H9 (cell line): ENCODE results near the gene XPO1. TPM values are rescaled to one million over a fixed set of nuclear protein-coding genes. Genes with fewer than 3 reads are reported as not detected.

Source experiments
- DNase-seq: peaks from one replicate; pipeline ENCODE4 v3.0.0-alpha.2; 2017
- H2AFZ ChIP-seq: one replicate; pipeline ENCODE4 v1.6.1; 2013; ENCODE audit warnings: mild to moderate bottlenecking, low read length, control low read depth, moderate library complexity
- H2AK5ac ChIP-seq: 2 replicates; pipeline ENCODE4 v1.6.1; 2013; ENCODE audit warnings: low read length, control low read depth, mixed read lengths; ENCODE audit not compliant: insufficient read length
- H2BK120ac ChIP-seq: one replicate; pipeline ENCODE4 v1.6.1; 2013; ENCODE audit warnings: low read depth, mild to moderate bottlenecking, low read length, control low read depth, inconsistent platforms; ENCODE audit not compliant: poor library complexity, severe bottlenecking
- H2BK12ac ChIP-seq: 2 replicates; pipeline ENCODE4 v1.6.1; 2013; ENCODE audit warnings: low read length, control low read depth, mixed read lengths, low read depth; ENCODE audit not compliant: insufficient read length
- H2BK15ac ChIP-seq: 2 replicates; pipeline ENCODE4 v1.6.1; 2013; ENCODE audit warnings: low read depth, low read length, control low read depth
- H2BK20ac ChIP-seq: one replicate; pipeline ENCODE4 v1.6.1; 2013; ENCODE audit warnings: low read depth, mild to moderate bottlenecking, low read length, control low read depth, inconsistent platforms; ENCODE audit not compliant: poor library complexity, severe bottlenecking
- H2BK5ac ChIP-seq: 2 replicates; pipeline ENCODE4 v1.6.1; 2013; ENCODE audit warnings: low read length, control low read depth, mixed read lengths; ENCODE audit not compliant: insufficient read length
- H3K14ac ChIP-seq: 2 replicates; pipeline ENCODE4 v1.6.1; 2013; ENCODE audit warnings: low read length, control low read depth; ENCODE audit not compliant: insufficient read depth
- H3K18ac ChIP-seq: 2 replicates; pipeline ENCODE4 v1.6.1; 2013; ENCODE audit warnings: low read depth, mild to moderate bottlenecking, mixed read lengths, low read length, control low read depth; ENCODE audit not compliant: insufficient read length
- H3K23ac ChIP-seq: 2 replicates; pipeline ENCODE4 v1.6.1; 2013; ENCODE audit warnings: low read length, control low read depth, mixed read lengths, low read depth; ENCODE audit not compliant: insufficient read length
- H3K23me2 ChIP-seq: 2 replicates; pipeline ENCODE4 v1.6.1; 2013; ENCODE audit warnings: low read depth, mild to moderate bottlenecking, mixed read lengths, low read length, control low read depth; ENCODE audit not compliant: insufficient read length, poor library complexity, severe bottlenecking
- H3K27ac ChIP-seq: 2 replicates; pipeline ENCODE4 v1.5.1; 2013; ENCODE audit warnings: low read length, control low read depth, mixed read lengths, low read depth; ENCODE audit not compliant: insufficient read length
- H3K27me3 ChIP-seq: 2 replicates; pipeline ENCODE4 v1.6.1; 2013; ENCODE audit warnings: low read length, control low read depth, inconsistent platforms; ENCODE audit not compliant: insufficient read depth
- H3K4ac ChIP-seq: 2 replicates; pipeline ENCODE4 v1.6.1; 2013; ENCODE audit warnings: low read depth, mild to moderate bottlenecking, control low read depth, inconsistent platforms, low read length, moderate library complexity
- H3K4me1 ChIP-seq: 2 replicates; pipeline ENCODE4 v1.6.1; 2013; ENCODE audit warnings: low read length, control low read depth, inconsistent platforms; ENCODE audit not compliant: insufficient read depth
- H3K4me2 ChIP-seq: 2 replicates; pipeline ENCODE4 v1.6.1; 2013; ENCODE audit warnings: low read length, control low read depth, mixed read lengths; ENCODE audit not compliant: insufficient read length, insufficient read depth
- H3K56ac ChIP-seq: 2 replicates; pipeline ENCODE4 v1.6.1; 2013; ENCODE audit warnings: low read depth, mild to moderate bottlenecking, mixed read lengths, low read length, control low read depth; ENCODE audit not compliant: insufficient read length
- H3K79me1 ChIP-seq: 2 replicates; pipeline ENCODE4 v1.6.1; 2013; ENCODE audit warnings: low read depth, mild to moderate bottlenecking, moderate library complexity, low read length, control low read depth, inconsistent platforms; ENCODE audit not compliant: insufficient read depth, poor library complexity, severe bottlenecking
- H3K79me2 ChIP-seq: 2 replicates; pipeline ENCODE4 v1.6.1; 2013; ENCODE audit warnings: low read length, control low read depth, inconsistent platforms; ENCODE audit not compliant: insufficient read depth
- H3K9ac ChIP-seq: 2 replicates; pipeline ENCODE4 v1.6.1; 2013; ENCODE audit warnings: low read length, control low read depth, mixed read lengths; ENCODE audit not compliant: insufficient read length; ENCODE audit errors: extremely low read depth
- H3K9me3 ChIP-seq: one replicate; pipeline ENCODE4 v1.6.1; 2013; ENCODE audit warnings: low read depth, low read length, inconsistent platforms; ENCODE audit not compliant: control insufficient read depth
- H3T11ph ChIP-seq: one replicate; pipeline ENCODE4 v1.6.1; 2013; ENCODE audit warnings: mild to moderate bottlenecking, low read length, control low read depth, inconsistent platforms
- H4K20me1 ChIP-seq: one replicate; pipeline ENCODE4 v1.6.1; 2013; ENCODE audit not compliant: control insufficient read depth, insufficient read length, insufficient read depth
- H4K5ac ChIP-seq: 2 replicates; pipeline ENCODE4 v1.6.1; 2013; ENCODE audit warnings: low read depth, mild to moderate bottlenecking, mixed read lengths, low read length, control low read depth; ENCODE audit not compliant: insufficient read length
- H4K8ac ChIP-seq: replicated peaks from 2 replicates; pipeline ENCODE4 v1.6.1; 2013; ENCODE audit warnings: low read length, control low read depth, mixed read lengths, low read depth; ENCODE audit not compliant: insufficient read length
- H4K91ac ChIP-seq: 2 replicates; pipeline ENCODE4 v1.6.1; 2013; ENCODE audit warnings: low read depth, mild to moderate bottlenecking, moderate library complexity, mixed read lengths, low read length, control low read depth; ENCODE audit not compliant: insufficient read length
- H3K27ac Mint-ChIP-seq, 3 experiments: 2 replicates in 2 of 3; 3 replicates in 1 of 3; pipeline ENCODE4 v1.8.0; 2020 to 2021; ENCODE audit warnings: mixed read lengths in 3 of 3, mild to moderate bottlenecking in 1 of 3, moderate library complexity in 1 of 3
- H3K27me3 Mint-ChIP-seq: 2 replicates; pipeline ENCODE4 v1.8.0; 2021; ENCODE audit warnings: low read depth, mild to moderate bottlenecking, moderate library complexity, mixed read lengths
- H3K36me3 Mint-ChIP-seq, 3 experiments: 2 replicates in 2 of 3; 3 replicates in 1 of 3; pipeline ENCODE4 v1.8.0; 2020 to 2021; ENCODE audit warnings: low read depth in 3 of 3, mixed read lengths in 3 of 3; ENCODE audit not compliant: insufficient read depth in 1 of 3
- H3K4me1 Mint-ChIP-seq, 2 experiments: 2 replicates each; pipeline ENCODE4 v1.8.0; 2020; ENCODE audit warnings: mixed read lengths in 2 of 2
- H3K4me3 Mint-ChIP-seq, 2 experiments: 2 replicates in 1 of 2; 3 replicates in 1 of 2; pipeline ENCODE4 v1.8.0; 2020 to 2021; ENCODE audit warnings: mild to moderate bottlenecking in 2 of 2, mixed read lengths in 2 of 2, moderate library complexity in 1 of 2
- H3K9me3 Mint-ChIP-seq, 2 experiments: 2 replicates in 1 of 2; 3 replicates in 1 of 2; pipeline ENCODE4 v1.8.0; 2020; ENCODE audit warnings: mild to moderate bottlenecking in 2 of 2, mixed read lengths in 2 of 2, moderate library complexity in 1 of 2
- CTCF ChIP-seq: fragments of 200-600 bp; sonication (generic); conservative IDR thresholded peaks from 3 replicates; pipeline ENCODE4 v1.8.0; 2021; ENCODE audit warnings: antibody characterized with exemption, mild to moderate bottlenecking
- WGBS: extraction: QIAGEN DNeasy Blood & Tissue Kit; methylation state at CpG from one replicate; pipeline ENCODE4 v1.1.7; 2013; ENCODE audit warnings: missing lambda C conversion rate, low lambda C conversion rate, mixed read lengths; ENCODE audit not compliant: insufficient read length; ENCODE audit errors: extremely low coverage; 5-methylcytosine and 5-hydroxymethylcytosine counted together
- total RNA-seq: library from RNA; stranded (reverse); gene quantifications from 2 replicates; pipeline ENCODE4 v1.2.1, GENCODE V29; 2021

XPO1 gene
- total RNA-seq, 1 experiment from 2014 or later, result 320 TPM

- Histone ChIP-seq H2BK15ac (no peak overlapping the region), H3K9ac (no peak overlapping the region), H3K27ac (no peak overlapping the region), H3K79me1 (peaks cover 4% of the 10 kb centered on the region), H4K20me1 (no peaks in the 10 kb centered on the region), H2BK20ac (no peak overlapping the region), H3K56ac (no peak overlapping the region), H3K4ac (no peak overlapping the region), H2AFZ (no peak overlapping the region), H3K14ac (no peak overlapping the region), H4K8ac (no peak overlapping the region), H4K5ac (no peak overlapping the region), H3K4me1 (peaks cover 4% of the 10 kb centered on the region; the same call in 1 of the 2 replicates), H2BK5ac (no peak overlapping the region), H2BK12ac (no peak overlapping the region), H2AK5ac (no peak overlapping the region), H2BK120ac (no peak overlapping the region), H3K27me3 (no peaks in the 10 kb centered on the region), H3K9me3 (no peaks in the 10 kb centered on the region), H4K91ac (no peak overlapping the region), H3K79me2 (peaks cover 69% of the 10 kb centered on the region), H3K4me2 (no peak overlapping the region), H3T11ph (no peak overlapping the region), H3K23ac (no peak overlapping the region), H3K23me2 (no peaks in the 10 kb centered on the region), H3K18ac (no peak overlapping the region)
- no CpG with 5 or more reads among the region's 1 CpG for WGBS
- H3K9me3 Mint-ChIP-seq, result peaks cover 4 to 6% of the 10 kb centered on the region in 2 experiments; a peak in 4 of 5 replicates
- H3K27me3 Mint-ChIP-seq, result no peaks in the 10 kb centered on the region
- TF ChIP-seq CTCF, result no peak
- no peak overlapping the region for H3K4me3 Mint-ChIP-seq
- peaks cover 30 to 35% of the 10 kb centered on the region in 2 experiments for H3K4me1 Mint-ChIP-seq
- peak overlapping the region in 1 of 3 experiments; percentile 23; a peak in 1 of 7 replicates for H3K27ac Mint-ChIP-seq
- peaks cover 5 to 11% (median 8%) of the 10 kb centered on the region in 3 experiments for H3K36me3 Mint-ChIP-seq
- no peak for DNase-seq
These were observed 102.9 kb downstream of the XPO1 start for GRCh38 chr2:61435291-61435690.
